SH-SY5Y (cell line): Measurements from ENCODE around the gene WAPL.

ENCODE experiments used
- GATA2 ChIP-seq: IDR thresholded peaks from 2 replicates; pipeline ENCODE4 v1.6.1; 2011; ENCODE audit warnings: mild to moderate bottlenecking, low read depth, low read length
- GATA3 ChIP-seq: IDR thresholded peaks from 2 replicates; pipeline ENCODE4 v1.6.1; 2011; ENCODE audit warnings: low read depth, mild to moderate bottlenecking, low read length, moderate library complexity

DNA sequence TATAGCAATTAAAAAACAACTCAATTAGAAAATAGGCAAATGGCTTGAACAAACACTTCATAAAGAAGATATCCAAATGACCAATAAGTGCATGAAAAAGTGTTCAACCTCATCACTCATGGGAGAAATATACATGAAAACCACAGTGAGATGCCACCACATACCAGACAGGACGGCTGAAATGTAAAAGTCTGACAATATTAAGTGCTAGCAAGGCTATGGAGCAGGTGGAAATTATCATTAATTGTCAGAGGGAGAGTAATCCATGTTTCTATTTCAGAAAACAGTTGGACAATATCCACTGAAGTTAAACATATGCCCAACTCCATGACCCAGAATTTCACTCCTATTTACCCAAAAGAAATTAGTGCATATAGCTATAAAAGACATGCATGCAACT lies 112.4 kb downstream of the WAPL start:
- TF ChIP-seq GATA2 (no peak), GATA3 (no peak)
